K562 (cell line): ENCODE results near the gene AKAP6. TPM values are rescaled to one million over a fixed set of nuclear protein-coding genes. Genes with fewer than 3 reads are reported as not detected.

Experiments used
- ATAC-seq: fragments of 200-7000 bp; cut with Tn5 transposase; 3 replicates; pipeline ENCODE4 v1.9.1; 2020; ENCODE audit warnings: moderate library complexity
- BruUV-seq: library from RNA; stranded (reverse); fragments of 400-500 nt; replicated peaks from 2 replicates; lab custom pipeline; 2021; lab: Mats Ljungman, UMichigan
- CTCF ChIA-PET: fragments of 300-600 bp; formaldehyde crosslinking; extraction: SDS; loops from one replicate; lab custom pipeline; 2021; ENCODE audit warnings: low intra/inter-chr PET ratio; lab: Yijun Ruan, JAX
- POLR2A ChIA-PET: fragments of 300-600, 350-650 bp; sonication (Branson Sonifier 250); formaldehyde crosslinking; extraction: SDS; loops from one replicate; lab custom pipeline; 2021; ENCODE audit warnings: antibody characterized with exemption, inconsistent platforms; lab: Yijun Ruan, JAX
- DNase-seq, 4 experiments: peaks; one replicate each; pipeline versions ENCODE4 v3.0.0 to v3.0.0-alpha.2; 2011 to 2018; ENCODE audit warnings: low spot score in 3 of 4, mixed read lengths in 3 of 4; ENCODE audit errors: extremely low read depth in 1 of 4
- FAIRE-seq: peaks from 2 replicates; lab custom pipeline; 2011; peaks lifted over from hg19 to GRCh38; lab: Jason Lieb, UNC
- H2AFZ ChIP-seq: 2 replicates; pipeline ENCODE4 v1.6.0; 2011; ENCODE audit warnings: low read depth, low read length, control low read depth, inconsistent platforms
- H3K27ac ChIP-seq: fragments of 200-600 bp; 3 replicates; pipeline ENCODE4 v1.8.0; 2011; ENCODE audit warnings: low read depth, mild to moderate bottlenecking, control low read depth, inconsistent platforms, low read length, moderate library complexity, mixed read lengths; ENCODE audit errors: extremely low read depth
- H3K27me3 ChIP-seq, 2 experiments: fragments of 300-600 bp in 1 of 2; 2 replicates in 1 of 2; 3 replicates in 1 of 2; pipeline versions ENCODE4 v1.6.0 to v1.8.0; 2011; ENCODE audit warnings: inconsistent platforms in 2 of 2, low read length in 2 of 2, mild to moderate bottlenecking in 1 of 2, mixed read lengths in 1 of 2, moderate library complexity in 1 of 2; ENCODE audit not compliant: control insufficient read depth in 2 of 2, insufficient read depth in 2 of 2
- H3K36me3 ChIP-seq: fragments of 300-600 bp; 3 replicates; pipeline ENCODE4 v1.8.0; 2011; ENCODE audit warnings: mild to moderate bottlenecking, low read length, inconsistent platforms; ENCODE audit not compliant: control insufficient read depth, insufficient read depth
- H3K4me1 ChIP-seq, 2 experiments: fragments of 200-600 bp in 1 of 2; replicated peaks in 1 of 2; 2 replicates in 1 of 2; 3 replicates in 1 of 2; pipeline versions ENCODE4 v1.5.1 to v1.8.0; 2011; ENCODE audit warnings: inconsistent platforms in 2 of 2, low read length in 2 of 2, mild to moderate bottlenecking in 1 of 2, mixed read lengths in 1 of 2, moderate library complexity in 1 of 2; ENCODE audit not compliant: control insufficient read depth in 2 of 2, insufficient read depth in 2 of 2
- H3K4me2 ChIP-seq: 2 replicates; pipeline ENCODE4 v1.6.1; 2011; ENCODE audit warnings: low read length, control low read depth, inconsistent platforms, mixed read lengths; ENCODE audit not compliant: insufficient read depth
- H3K4me3 ChIP-seq: fragments of 200-600 bp; sonication (generic), shearing (Covaris generic); 2 replicates; pipeline ENCODE4 v1.5.1; 2016; ENCODE audit warnings: control low read depth, inconsistent platforms
- H3K79me2 ChIP-seq: fragments of 200-600 bp; 3 replicates; pipeline ENCODE4 v1.8.0; 2011; ENCODE audit warnings: low read length, inconsistent platforms; ENCODE audit not compliant: control insufficient read depth, insufficient read depth
- H3K9ac ChIP-seq, 2 experiments: 2 replicates each; pipeline versions ENCODE4 v1.6.0 to v1.6.1; 2011; ENCODE audit warnings: low read depth in 2 of 2, low read length in 2 of 2, control low read depth in 1 of 2, inconsistent platforms in 1 of 2, mild to moderate bottlenecking in 1 of 2, mixed read lengths in 1 of 2; ENCODE audit not compliant: insufficient read depth in 1 of 2
- H3K9me1 ChIP-seq: one replicate; pipeline ENCODE4 v1.6.0; 2011; ENCODE audit warnings: inconsistent platforms, mild to moderate bottlenecking, low read length, moderate library complexity; ENCODE audit not compliant: control insufficient read depth, insufficient read depth
- H3K9me3 ChIP-seq: replicated peaks from 2 replicates; pipeline ENCODE4 v1.5.1; 2011; ENCODE audit warnings: low read depth, low read length, inconsistent platforms; ENCODE audit not compliant: control insufficient read depth, insufficient read depth
- H4K20me1 ChIP-seq: replicated peaks from 2 replicates; pipeline ENCODE4 v1.6.1; 2011; ENCODE audit warnings: low read length, inconsistent platforms, mixed read lengths; ENCODE audit not compliant: control insufficient read depth, insufficient read depth
- ARHGAP35 ChIP-seq: fragments of 450-650 bp; IDR thresholded peaks from 2 replicates; pipeline ENCODE4 v1.6.1; 2018; ENCODE audit not compliant: partially characterized antibody
- CXXC5 ChIP-seq: fragments of 250-450 bp; sonication (Bioruptor Pico); IDR thresholded peaks from 2 replicates; pipeline ENCODE4 v1.8.0; 2022; ENCODE audit warnings: inconsistent platforms, mild to moderate bottlenecking, moderate library complexity
- E2F3 ChIP-seq: fragments of 250-450 bp; sonication (Bioruptor Pico); IDR thresholded peaks from 2 replicates; pipeline ENCODE4 v1.4.0; 2020; ENCODE audit warnings: mild to moderate bottlenecking
- ELF1 ChIP-seq: fragments of 200-800 bp; sonication (Bioruptor generic); IDR thresholded peaks from 2 replicates; pipeline ENCODE4 v1.6.1; 2016; ENCODE audit warnings: missing genetic modification characterization, missing compliant biosample characterization
- HNRNPH1 ChIP-seq: fragments of 200-400 bp; formaldehyde crosslinking; optimal IDR thresholded peaks from 2 replicates; pipeline ENCODE3; 2017; ENCODE audit warnings: low read depth, mild to moderate bottlenecking, low read length, moderate library complexity
- STAG1 ChIP-seq: sonication (generic); formaldehyde crosslinking; IDR thresholded peaks from 2 replicates; pipeline ENCODE4 v1.5.0; 2020; ENCODE audit warnings: missing genetic modification reagents, borderline replicate concordance
- TARDBP ChIP-seq: fragments of 450-650 bp; IDR thresholded peaks from 2 replicates; pipeline ENCODE4 v1.6.1; 2016
- YY1 ChIP-seq, 3 experiments: IDR thresholded peaks; 2 replicates each; pipeline ENCODE4 v1.6.1; 2011; ENCODE audit warnings: low read length in 2 of 3, mild to moderate bottlenecking in 2 of 3, moderate library complexity in 2 of 3, borderline replicate concordance in 1 of 3, control low read depth in 1 of 3, low read depth in 1 of 3; ENCODE audit not compliant: insufficient read depth in 3 of 3, insufficient replicate concordance in 2 of 3, control insufficient read depth in 1 of 3, insufficient read length in 1 of 3; ENCODE audit errors: extremely low read depth in 1 of 3
- ZBTB8A ChIP-seq: fragments of 450-650 bp; IDR thresholded peaks from 2 replicates; pipeline ENCODE4 v1.6.1; 2018; ENCODE audit warnings: mild to moderate bottlenecking, moderate library complexity; ENCODE audit not compliant: partially characterized antibody
- WGBS: fragments of 100-300 bp; shearing (Covaris generic); methylation state at CpG from one replicate; pipeline ENCODE4 v1.1.6; 2016; ENCODE audit warnings: low coverage, mixed read lengths; ENCODE audit not compliant: insufficient coverage; ENCODE audit errors: missing lambda C conversion rate; 5-methylcytosine and 5-hydroxymethylcytosine counted together
- in situ Hi-C: fragments of 300-500 bp; cut with MboI; formaldehyde crosslinking; loops from 4 replicates; pipeline ENCODE4 v1.15.0; 2018; ENCODE audit warnings: inconsistent platforms, mixed read lengths
- intact Hi-C: fragments of 100-400 bp; cut with micrococcal nuclease; formaldehyde crosslinking; loops from 2 replicates; pipeline ENCODE4 v1.14.2; 2022
- polyA plus RNA-seq, 8 experiments: library from polyadenylated mRNA; depleted of rRNA in 4 of 8; stranded (reverse) in 5 of 8; unstranded in 3 of 8; fragments of >200 nt; fragmentation: Nextera tagmentation in 2 of 8; fragmentation: Illumina TruSeq in 1 of 8; extraction: Ambion mirVana in 2 of 8; extraction: Trizol in 1 of 8; gene quantifications; 2 replicates each; pipeline versions ENCODE4 v1.2.1 to v1.2.3, GENCODE V29; 2011 to 2014; ENCODE audit warnings: inconsistent platforms in 1 of 8, missing spikeins in 1 of 8
- total RNA-seq, 7 experiments: library from RNA; depleted of rRNA in 6 of 7; stranded (reverse); fragments of >200 nt in 6 of 7; fragmentation: Illumina TruSeq in 2 of 7; extraction: Trizol in 2 of 7; gene quantifications; 2 replicates each; pipeline versions ENCODE4 v1.2.1 to v1.2.3, GENCODE V29; 2011 to 2021; ENCODE audit warnings: low replicate concordance in 1 of 7
- TF ChIP-seq, protein P1 (sequence below), 2 experiments: fragments of 450-650 bp; IDR thresholded peaks; 2 replicates each; pipeline ENCODE4 v1.6.1; 2018; ENCODE audit warnings: mild to moderate bottlenecking in 2 of 2, low read depth in 1 of 2; ENCODE audit not compliant: partially characterized antibody in 2 of 2
- TF ChIP-seq, protein P2 (sequence below), 2 experiments: fragments of 450-650 bp in 1 of 2; sonication (generic) in 1 of 2; formaldehyde crosslinking; conservative IDR thresholded peaks; 2 replicates each; pipeline versions ENCODE4 v1.4.0 to v1.8.1; 2020 to 2022; ENCODE audit warnings: mild to moderate bottlenecking in 1 of 2, missing genetic modification reagents in 1 of 2
- TF ChIP-seq, protein P3 (sequence below): fragments of 250-450 bp; sonication (Bioruptor Pico); IDR thresholded peaks from 2 replicates; pipeline ENCODE4 v1.4.0; 2020; ENCODE audit warnings: mild to moderate bottlenecking, moderate library complexity, borderline replicate concordance
- TF ChIP-seq, protein P4 (sequence below): fragments of 450-650 bp; IDR thresholded peaks from 2 replicates; pipeline ENCODE4 v1.6.1; 2016

The AKAP6 gene
- total and polyA plus RNA-seq, 9 of the 15 experiments (the other 6 are each of a cell fraction or from before 2014, with no cell fraction given) = 0.03 to 1.7 (median 0.48) TPM

DNA sequence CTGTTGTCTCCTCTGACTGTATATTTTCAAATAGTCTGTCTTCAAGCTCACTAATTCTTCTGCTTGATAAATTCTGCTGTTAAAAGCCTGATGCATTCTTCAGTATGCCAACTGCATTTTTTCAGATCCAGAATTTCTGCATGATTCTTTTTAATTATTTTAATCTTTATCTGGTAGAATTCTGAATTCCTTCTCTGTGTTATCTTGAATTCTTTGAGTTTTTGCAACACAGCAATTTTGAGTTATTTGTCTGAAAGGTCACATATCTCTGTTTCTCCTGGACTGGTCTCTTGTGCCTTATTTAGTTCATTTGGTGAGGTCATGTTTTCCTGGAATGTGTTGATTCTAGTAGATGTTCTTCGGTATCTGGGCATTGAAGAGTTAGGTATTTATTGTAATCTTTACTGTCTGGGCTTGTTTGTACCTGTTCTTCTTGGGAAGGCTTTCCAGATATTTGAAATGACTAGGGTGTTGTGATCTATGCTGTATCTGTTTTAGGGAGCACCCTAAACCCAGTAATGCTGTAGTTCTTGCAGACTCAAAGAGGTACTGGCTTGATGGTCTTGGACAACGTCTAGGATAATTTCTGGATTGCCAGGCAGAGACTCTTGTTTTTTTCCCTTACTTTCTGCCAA lies 415.8 kb downstream of the AKAP6 start:
- ChIA-PET POLR2A (no interaction called here), CTCF (no interaction called here)
- H3K4me1 ChIP-seq = no peaks in the 10 kb centered on the region
- H3K36me3 ChIP-seq = no peaks in the 10 kb centered on the region
- intact Hi-C loops = no loop called here
- ATAC-seq (no peak), FAIRE-seq (no peak), DNase-seq (no peak)
- H4K20me1 ChIP-seq = no peaks in the 10 kb centered on the region
- no peaks in the 10 kb centered on the region for H3K9me1 ChIP-seq
- H3K27me3 ChIP-seq = no peaks in the 10 kb centered on the region
- 0% methylated on average over 2 of the region's 2 CpGs for WGBS
- no peak overlapping the region for H2AFZ ChIP-seq
- H3K4me2 ChIP-seq = no peak overlapping the region
- H3K79me2 ChIP-seq = no peaks in the 10 kb centered on the region
- no peak overlapping the region for H3K27ac ChIP-seq
- no TSS peak for BruUV-seq
- no peaks in the 10 kb centered on the region for H3K9me3 ChIP-seq
- H3K4me3 ChIP-seq = no peak overlapping the region
- no peak overlapping the region for H3K9ac ChIP-seq
- in situ Hi-C loops = no loop called here
- TF ChIP-seq HNRNPH1 (no peak), ZBTB8A (no peak), TARDBP (no peak), ARHGAP35 (no peak), E2F3 (CRISPR knock-in tag) (no peak), YY1 (IDR thresholded peaks at IDR 0.05; ENCODE audit: borderline replicate concordance in 1 of 3, control insufficient read depth in 1 of 3, extremely low read depth in 1 of 3, insufficient read depth in 3 of 3, insufficient read length in 1 of 3, insufficient replicate concordance in 2 of 3, low read depth in 1 of 3, low read length in 2 of 3) (no peak), STAG1 (no peak), ELF1 (tag) (no peak), CXXC5 (CRISPR knock-in tag) (no peak)
- TF ChIP-seq, protein P1, sequence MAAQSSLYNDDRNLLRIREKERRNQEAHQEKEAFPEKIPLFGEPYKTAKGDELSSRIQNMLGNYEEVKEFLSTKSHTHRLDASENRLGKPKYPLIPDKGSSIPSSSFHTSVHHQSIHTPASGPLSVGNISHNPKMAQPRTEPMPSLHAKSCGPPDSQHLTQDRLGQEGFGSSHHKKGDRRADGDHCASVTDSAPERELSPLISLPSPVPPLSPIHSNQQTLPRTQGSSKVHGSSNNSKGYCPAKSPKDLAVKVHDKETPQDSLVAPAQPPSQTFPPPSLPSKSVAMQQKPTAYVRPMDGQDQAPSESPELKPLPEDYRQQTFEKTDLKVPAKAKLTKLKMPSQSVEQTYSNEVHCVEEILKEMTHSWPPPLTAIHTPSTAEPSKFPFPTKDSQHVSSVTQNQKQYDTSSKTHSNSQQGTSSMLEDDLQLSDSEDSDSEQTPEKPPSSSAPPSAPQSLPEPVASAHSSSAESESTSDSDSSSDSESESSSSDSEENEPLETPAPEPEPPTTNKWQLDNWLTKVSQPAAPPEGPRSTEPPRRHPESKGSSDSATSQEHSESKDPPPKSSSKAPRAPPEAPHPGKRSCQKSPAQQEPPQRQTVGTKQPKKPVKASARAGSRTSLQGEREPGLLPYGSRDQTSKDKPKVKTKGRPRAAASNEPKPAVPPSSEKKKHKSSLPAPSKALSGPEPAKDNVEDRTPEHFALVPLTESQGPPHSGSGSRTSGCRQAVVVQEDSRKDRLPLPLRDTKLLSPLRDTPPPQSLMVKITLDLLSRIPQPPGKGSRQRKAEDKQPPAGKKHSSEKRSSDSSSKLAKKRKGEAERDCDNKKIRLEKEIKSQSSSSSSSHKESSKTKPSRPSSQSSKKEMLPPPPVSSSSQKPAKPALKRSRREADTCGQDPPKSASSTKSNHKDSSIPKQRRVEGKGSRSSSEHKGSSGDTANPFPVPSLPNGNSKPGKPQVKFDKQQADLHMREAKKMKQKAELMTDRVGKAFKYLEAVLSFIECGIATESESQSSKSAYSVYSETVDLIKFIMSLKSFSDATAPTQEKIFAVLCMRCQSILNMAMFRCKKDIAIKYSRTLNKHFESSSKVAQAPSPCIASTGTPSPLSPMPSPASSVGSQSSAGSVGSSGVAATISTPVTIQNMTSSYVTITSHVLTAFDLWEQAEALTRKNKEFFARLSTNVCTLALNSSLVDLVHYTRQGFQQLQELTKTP (IDR thresholded peaks at IDR 0.05; ENCODE audit: low read depth in 1 of 2, partially characterized antibody in 2 of 2) = no peak
- TF ChIP-seq, protein P2, sequence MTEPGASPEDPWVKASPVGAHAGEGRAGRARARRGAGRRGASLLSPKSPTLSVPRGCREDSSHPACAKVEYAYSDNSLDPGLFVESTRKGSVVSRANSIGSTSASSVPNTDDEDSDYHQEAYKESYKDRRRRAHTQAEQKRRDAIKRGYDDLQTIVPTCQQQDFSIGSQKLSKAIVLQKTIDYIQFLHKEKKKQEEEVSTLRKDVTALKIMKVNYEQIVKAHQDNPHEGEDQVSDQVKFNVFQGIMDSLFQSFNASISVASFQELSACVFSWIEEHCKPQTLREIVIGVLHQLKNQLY (CRISPR knock-in tag; conservative IDR thresholded peaks at IDR 0.05) = no peak
- TF ChIP-seq, protein P3, sequence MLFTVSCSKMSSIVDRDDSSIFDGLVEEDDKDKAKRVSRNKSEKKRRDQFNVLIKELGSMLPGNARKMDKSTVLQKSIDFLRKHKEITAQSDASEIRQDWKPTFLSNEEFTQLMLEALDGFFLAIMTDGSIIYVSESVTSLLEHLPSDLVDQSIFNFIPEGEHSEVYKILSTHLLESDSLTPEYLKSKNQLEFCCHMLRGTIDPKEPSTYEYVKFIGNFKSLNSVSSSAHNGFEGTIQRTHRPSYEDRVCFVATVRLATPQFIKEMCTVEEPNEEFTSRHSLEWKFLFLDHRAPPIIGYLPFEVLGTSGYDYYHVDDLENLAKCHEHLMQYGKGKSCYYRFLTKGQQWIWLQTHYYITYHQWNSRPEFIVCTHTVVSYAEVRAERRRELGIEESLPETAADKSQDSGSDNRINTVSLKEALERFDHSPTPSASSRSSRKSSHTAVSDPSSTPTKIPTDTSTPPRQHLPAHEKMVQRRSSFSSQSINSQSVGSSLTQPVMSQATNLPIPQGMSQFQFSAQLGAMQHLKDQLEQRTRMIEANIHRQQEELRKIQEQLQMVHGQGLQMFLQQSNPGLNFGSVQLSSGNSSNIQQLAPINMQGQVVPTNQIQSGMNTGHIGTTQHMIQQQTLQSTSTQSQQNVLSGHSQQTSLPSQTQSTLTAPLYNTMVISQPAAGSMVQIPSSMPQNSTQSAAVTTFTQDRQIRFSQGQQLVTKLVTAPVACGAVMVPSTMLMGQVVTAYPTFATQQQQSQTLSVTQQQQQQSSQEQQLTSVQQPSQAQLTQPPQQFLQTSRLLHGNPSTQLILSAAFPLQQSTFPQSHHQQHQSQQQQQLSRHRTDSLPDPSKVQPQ = no peak
- TF ChIP-seq, protein P4, sequence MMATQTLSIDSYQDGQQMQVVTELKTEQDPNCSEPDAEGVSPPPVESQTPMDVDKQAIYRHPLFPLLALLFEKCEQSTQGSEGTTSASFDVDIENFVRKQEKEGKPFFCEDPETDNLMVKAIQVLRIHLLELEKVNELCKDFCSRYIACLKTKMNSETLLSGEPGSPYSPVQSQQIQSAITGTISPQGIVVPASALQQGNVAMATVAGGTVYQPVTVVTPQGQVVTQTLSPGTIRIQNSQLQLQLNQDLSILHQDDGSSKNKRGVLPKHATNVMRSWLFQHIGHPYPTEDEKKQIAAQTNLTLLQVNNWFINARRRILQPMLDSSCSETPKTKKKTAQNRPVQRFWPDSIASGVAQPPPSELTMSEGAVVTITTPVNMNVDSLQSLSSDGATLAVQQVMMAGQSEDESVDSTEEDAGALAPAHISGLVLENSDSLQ = no peak
